Measurements from ENCODE around the gene SORCS2.

The SORCS2 gene

GRCh38 chr4:7689773-7690693 lies 497.7 kb downstream of the SORCS2 start:
- TF ChIP-seq POLR2AphosphoS5 (IDR thresholded peaks at IDR 0.05; ENCODE audit: low read depth, low read length), result no peak

- TF ChIP-seq SIN3A (IDR thresholded peaks at IDR 0.05; ENCODE audit: borderline replicate concordance, insufficient read depth, low read length) (no peak), FOXP2 (optimal IDR thresholded peaks at IDR 0.05; ENCODE audit: borderline replicate concordance, extremely low read depth, extremely low read length, insufficient read depth) (no peak), REST (IDR thresholded peaks at IDR 0.05; ENCODE audit: insufficient read depth in 1 of 2, low read depth in 2 of 2, low read length in 2 of 2) (no peak), POLR2AphosphoS5 (IDR thresholded peaks at IDR 0.05; ENCODE audit: low read depth, low read length) (no peak), TAF1 (IDR thresholded peaks at IDR 0.05; ENCODE audit: borderline replicate concordance, insufficient read depth, low read length) (no peak)
Measured at GRCh38 chr4:7691061-7691460, 498.7 kb downstream of the SORCS2 start.

GRCh38 chr4:7691982-7692381 lies 499.6 kb downstream of the SORCS2 start:
- TF ChIP-seq TAF1 (IDR thresholded peaks at IDR 0.05; ENCODE audit: borderline replicate concordance, insufficient read depth, low read length) (no peak), REST (IDR thresholded peaks at IDR 0.05; ENCODE audit: insufficient read depth in 1 of 2, low read depth in 2 of 2, low read length in 2 of 2) (no peak), SIN3A (IDR thresholded peaks at IDR 0.05; ENCODE audit: borderline replicate concordance, insufficient read depth, low read length) (no peak), FOXP2 (optimal IDR thresholded peaks at IDR 0.05; ENCODE audit: borderline replicate concordance, extremely low read depth, extremely low read length, insufficient read depth) (no peak), POLR2AphosphoS5 (IDR thresholded peaks at IDR 0.05; ENCODE audit: low read depth, low read length) (no peak)

- no peak for TF ChIP-seq POLR2AphosphoS5 (IDR thresholded peaks at IDR 0.05; ENCODE audit: low read depth, low read length)
- no peak for TF ChIP-seq FOXP2 (optimal IDR thresholded peaks at IDR 0.05; ENCODE audit: borderline replicate concordance, extremely low read depth, extremely low read length, insufficient read depth)
- no peak for TF ChIP-seq SIN3A (IDR thresholded peaks at IDR 0.05; ENCODE audit: borderline replicate concordance, insufficient read depth, low read length)
- no peak for TF ChIP-seq TAF1 (IDR thresholded peaks at IDR 0.05; ENCODE audit: borderline replicate concordance, insufficient read depth, low read length)
- no peak for TF ChIP-seq REST (IDR thresholded peaks at IDR 0.05; ENCODE audit: insufficient read depth in 1 of 2, low read depth in 2 of 2, low read length in 2 of 2)
Measured at GRCh38 chr4:7692451-7693236, 500.3 kb downstream of the SORCS2 start.

- TF ChIP-seq POLR2AphosphoS5 (IDR thresholded peaks at IDR 0.05; ENCODE audit: low read depth, low read length), result no peak
- no peak for TF ChIP-seq FOXP2 (optimal IDR thresholded peaks at IDR 0.05; ENCODE audit: borderline replicate concordance, extremely low read depth, extremely low read length, insufficient read depth)
- no peak for TF ChIP-seq REST (IDR thresholded peaks at IDR 0.05; ENCODE audit: insufficient read depth in 1 of 2, low read depth in 2 of 2, low read length in 2 of 2)
- TF ChIP-seq TAF1 (IDR thresholded peaks at IDR 0.05; ENCODE audit: borderline replicate concordance, insufficient read depth, low read length), result no peak
- TF ChIP-seq SIN3A (IDR thresholded peaks at IDR 0.05; ENCODE audit: borderline replicate concordance, insufficient read depth, low read length), result no peak
Measured at GRCh38 chr4:7693237-7693608, 500.9 kb downstream of the SORCS2 start.

Measured in PFSK-1 (cell line).